Osteoblast (primary cell): ENCODE measurements around the gene FNDC11. TPM values are rescaled to one million over a fixed set of nuclear protein-coding genes. Genes with fewer than 3 reads are reported as not detected.
A peak's percentile ranks its signal among the peaks of the same experiment; 100 is the strongest.

Experiments
- DNase-seq: peaks from one replicate; pipeline ENCODE4 v3.0.0; 2011; ENCODE audit warnings: low spot score, mixed read lengths; ENCODE audit not compliant: insufficient read length; ENCODE audit errors: missing footprints
- H2AFZ ChIP-seq: 2 replicates; pipeline ENCODE4 v1.6.0; 2011; ENCODE audit warnings: mild to moderate bottlenecking, low read length
- H3K27ac ChIP-seq: 2 replicates; pipeline ENCODE4 v1.5.1; 2011; ENCODE audit warnings: mild to moderate bottlenecking, low read depth, low read length, moderate library complexity
- H3K27me3 ChIP-seq: 2 replicates; pipeline ENCODE4 v1.6.0; 2012; ENCODE audit warnings: mild to moderate bottlenecking, control low read depth, inconsistent platforms, low read length, moderate library complexity; ENCODE audit not compliant: insufficient read depth
- H3K36me3 ChIP-seq: 2 replicates; pipeline ENCODE4 v1.5.1; 2011; ENCODE audit warnings: mild to moderate bottlenecking, low read length, control low read depth, moderate library complexity; ENCODE audit not compliant: insufficient read depth
- H3K4me1 ChIP-seq: 2 replicates; pipeline ENCODE4 v1.5.1; 2011; ENCODE audit warnings: mild to moderate bottlenecking, low read length, control low read depth, moderate library complexity; ENCODE audit not compliant: insufficient read depth
- H3K4me2 ChIP-seq: 2 replicates; pipeline ENCODE4 v1.6.0; 2011; ENCODE audit warnings: mild to moderate bottlenecking, low read length; ENCODE audit not compliant: insufficient read depth
- H3K4me3 ChIP-seq: fragments of 200-600 bp; sonication (generic); 3 replicates; pipeline ENCODE4 v1.5.1; 2012; ENCODE audit warnings: mild to moderate bottlenecking, low read length, inconsistent platforms; ENCODE audit not compliant: insufficient read depth
- H3K79me2 ChIP-seq: 2 replicates; pipeline ENCODE4 v1.6.0; 2012; ENCODE audit warnings: mild to moderate bottlenecking, low read length, control low read depth, inconsistent platforms; ENCODE audit not compliant: insufficient read depth
- H3K9me3 ChIP-seq: 2 replicates; pipeline ENCODE4 v1.5.1; 2011; ENCODE audit warnings: low read depth, low read length, control low read depth
- H4K20me1 ChIP-seq: 2 replicates; pipeline ENCODE4 v1.6.0; 2012; ENCODE audit warnings: mild to moderate bottlenecking, low read length, control low read depth; ENCODE audit not compliant: insufficient read depth
- CTCF ChIP-seq: IDR thresholded peaks from 2 replicates; pipeline ENCODE4 v1.5.1; 2011; ENCODE audit warnings: mild to moderate bottlenecking, low read depth, low read length, moderate library complexity; ENCODE audit errors: extremely low read depth
- total RNA-seq: library from RNA; depleted of rRNA; stranded (reverse); fragments of >200 nt; gene quantifications from 2 replicates; pipeline ENCODE4 v1.2.3, GENCODE V29; 2012

Gene FNDC11
- total RNA-seq, 1 donor, result not detected

DNA sequence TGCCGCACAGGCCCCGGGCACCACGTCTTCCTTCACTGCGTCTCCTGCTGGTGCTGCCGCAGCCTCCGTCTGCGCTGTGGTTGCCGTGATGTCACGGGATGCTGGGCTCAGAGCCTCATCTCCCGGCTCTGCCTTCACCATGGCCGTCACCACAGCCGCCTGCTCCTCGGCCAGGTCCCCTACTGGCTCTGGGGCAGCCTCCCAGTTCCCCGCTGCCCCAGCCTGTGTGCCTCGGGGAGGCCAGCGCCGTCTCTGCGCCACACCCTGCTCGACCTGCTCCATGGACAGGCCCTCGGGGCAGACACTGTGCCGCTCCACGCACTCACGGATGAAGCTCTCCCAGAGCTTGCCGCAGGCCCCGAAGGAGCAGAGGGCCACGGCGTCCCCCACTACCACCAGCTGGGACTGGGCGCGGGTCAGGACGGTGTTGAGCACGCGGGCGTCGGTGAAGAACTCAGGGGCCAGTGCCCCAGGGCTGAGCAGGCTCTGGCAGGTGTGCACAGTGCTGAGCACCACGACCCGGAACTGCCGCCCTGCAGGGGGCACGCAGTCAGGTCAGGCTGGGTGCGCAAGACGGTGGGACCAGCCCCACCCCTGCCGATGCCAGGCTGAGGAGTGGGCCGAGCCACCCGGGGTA lies 11.9 kb downstream of the FNDC11 start:
- no peak for DNase-seq
- Histone ChIP-seq H3K27me3 (no peaks in the 10 kb centered on the region), H3K4me1 (no peaks in the 10 kb centered on the region), H3K4me2 (no peak overlapping the region), H3K4me3 (no peak overlapping the region), H2AFZ (no peak overlapping the region), H3K9me3 (no peaks in the 10 kb centered on the region), H3K79me2 (no peaks in the 10 kb centered on the region), H3K27ac (no peak overlapping the region), H3K36me3 (no peaks in the 10 kb centered on the region), H4K20me1 (no peaks in the 10 kb centered on the region)
- TF ChIP-seq CTCF, result no peak

DNA sequence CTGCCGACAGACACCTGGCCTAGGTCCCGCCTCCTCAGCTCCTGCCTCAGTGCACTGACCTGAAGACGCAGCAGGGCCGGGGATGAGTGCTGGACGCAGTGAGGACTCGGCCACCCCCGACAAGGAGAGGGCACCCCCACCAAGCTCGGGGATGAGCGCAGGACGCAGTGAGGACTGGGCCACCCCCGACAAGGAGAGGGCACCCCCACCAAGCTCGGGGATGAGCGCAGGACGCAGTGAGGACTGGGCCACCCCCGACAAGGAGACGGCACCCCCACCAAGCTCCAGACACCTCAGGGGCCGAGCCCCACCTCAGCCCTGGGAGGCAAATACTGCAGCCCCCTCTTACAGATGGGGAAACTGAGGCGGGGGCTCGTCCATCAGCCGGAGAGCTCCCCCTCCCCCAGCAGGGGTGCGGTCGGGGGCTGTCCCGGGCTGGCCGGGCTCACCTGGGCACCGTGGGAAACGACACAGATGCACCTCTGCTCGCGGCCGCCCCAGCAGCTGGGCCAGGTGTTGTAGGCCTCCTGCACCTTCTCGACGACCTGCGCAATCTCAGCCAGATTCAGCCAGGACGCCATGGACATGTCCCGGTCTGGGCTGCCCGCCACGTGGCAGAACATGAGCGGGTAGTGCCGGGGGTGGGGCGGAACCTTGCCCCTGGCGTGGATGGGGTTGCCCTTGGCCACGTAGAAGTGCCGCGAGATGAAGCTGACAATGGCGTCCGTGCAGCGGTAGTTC lies 12.6 kb downstream of the FNDC11 start:
- Histone ChIP-seq H3K27ac (no peak overlapping the region), H2AFZ (no peak overlapping the region), H3K79me2 (no peaks in the 10 kb centered on the region), H3K4me2 (no peak overlapping the region), H3K36me3 (no peaks in the 10 kb centered on the region), H3K9me3 (no peaks in the 10 kb centered on the region), H3K4me1 (no peaks in the 10 kb centered on the region), H4K20me1 (no peaks in the 10 kb centered on the region), H3K27me3 (no peaks in the 10 kb centered on the region), H3K4me3 (no peak overlapping the region)
- no peak for TF ChIP-seq CTCF
- no peak for DNase-seq

GRCh38 chr20:63567136-63567385 lies 13.1 kb downstream of the FNDC11 start:
- Histone ChIP-seq H3K36me3 (no peaks in the 10 kb centered on the region), H3K27ac (no peak overlapping the region), H4K20me1 (no peaks in the 10 kb centered on the region), H3K4me3 (no peak overlapping the region), H3K4me2 (no peak overlapping the region), H3K79me2 (no peaks in the 10 kb centered on the region), H2AFZ (no peak overlapping the region), H3K4me1 (no peaks in the 10 kb centered on the region), H3K9me3 (no peaks in the 10 kb centered on the region), H3K27me3 (no peaks in the 10 kb centered on the region)
- no peak for TF ChIP-seq CTCF
- no peak for DNase-seq

- no peak for TF ChIP-seq CTCF
- Histone ChIP-seq H3K36me3 (no peaks in the 10 kb centered on the region), H2AFZ (no peak overlapping the region), H3K4me1 (no peaks in the 10 kb centered on the region), H4K20me1 (no peaks in the 10 kb centered on the region), H3K4me2 (no peak overlapping the region), H3K4me3 (no peak overlapping the region), H3K27ac (no peak overlapping the region), H3K9me3 (no peaks in the 10 kb centered on the region), H3K79me2 (no peaks in the 10 kb centered on the region), H3K27me3 (no peaks in the 10 kb centered on the region)
- DNase-seq, result peak; percentile 82
Measured at GRCh38 chr20:63567386-63568169, 13.6 kb downstream of the FNDC11 start.
